ENCODE measurements around the gene EMP1. TPM values are rescaled to one million over a fixed set of nuclear protein-coding genes. Genes with fewer than 3 reads are reported as not detected.

EMP1 gene
- polyA plus RNA-seq, 1 donor from 2014 or later: 0.33 TPM

DNA sequence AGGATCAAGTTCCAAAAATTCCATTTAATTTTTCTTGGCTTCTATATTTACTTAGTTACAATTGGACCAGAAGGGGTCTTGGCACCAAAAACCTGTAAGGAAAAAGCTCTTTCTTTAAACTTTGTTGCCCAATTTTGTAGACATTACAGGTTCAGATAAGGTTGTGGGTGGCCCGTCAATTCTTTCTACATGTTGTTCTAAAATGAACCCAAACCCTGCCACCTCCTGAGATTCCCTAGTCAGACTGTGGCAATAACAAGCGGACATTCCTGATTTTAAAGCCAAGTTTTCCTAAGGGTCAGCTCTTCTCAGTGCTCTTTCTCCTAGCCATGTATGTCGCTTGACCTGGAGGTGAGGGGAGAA is 48.1 kb upstream of the EMP1 start:
- Histone ChIP-seq H2AFZ (ENCODE audit: low read depth, low read length) (no peak overlapping the region), H3K9ac (ENCODE audit: low read length) (no peak overlapping the region), H3K9me2 (ENCODE audit: insufficient read depth, low read length) (no peaks in the 10 kb centered on the region), H4K20me1 (ENCODE audit: insufficient read depth) (no peaks in the 10 kb centered on the region), H3K79me2 (replicated peaks; ENCODE audit: insufficient read depth, low read length) (no peaks in the 10 kb centered on the region), H3K27me3 (ENCODE audit: insufficient read depth, low read depth, low read length) (no peaks in the 10 kb centered on the region), H3K9me3 (ENCODE audit: low read length) (no peaks in the 10 kb centered on the region), H3K27ac (ENCODE audit: low read length) (no peak overlapping the region), H3F3A (ENCODE audit: insufficient read depth, low read length, poor library complexity, severe bottlenecking) (no peaks in the 10 kb centered on the region), H3K36me3 (ENCODE audit: insufficient read depth, low read length) (no peaks in the 10 kb centered on the region), H3K4me2 (ENCODE audit: low read length) (no peak overlapping the region), H3K4me3 (ENCODE audit: low read length) (no peak overlapping the region)
- TF ChIP-seq POLR2AphosphoS5 (IDR thresholded peaks at IDR 0.05) (no peak), EP300 (conservative IDR thresholded peaks at IDR 0.05; ENCODE audit: poor library complexity, severe bottlenecking) (no peak), SMC3 (conservative IDR thresholded peaks at IDR 0.05; ENCODE audit: poor library complexity) (no peak)

DNA sequence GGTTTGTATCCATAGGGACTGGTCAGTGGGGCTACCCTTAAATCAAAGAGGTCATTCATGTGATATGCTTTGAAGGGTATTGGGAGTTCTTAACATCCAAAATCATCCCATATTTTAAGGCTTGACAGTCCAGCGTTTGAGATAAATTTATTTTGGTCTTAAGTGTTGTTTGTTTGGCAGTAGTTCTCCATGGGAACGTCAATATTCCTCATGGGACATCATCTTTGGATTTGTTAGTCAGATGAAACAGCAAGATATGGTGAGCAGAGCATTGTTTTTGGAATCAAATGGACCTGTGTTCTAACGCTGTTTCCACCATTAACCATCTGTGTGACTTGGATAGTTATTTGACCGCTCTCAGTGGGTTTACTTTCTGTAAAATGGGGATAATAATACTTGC is 47.1 kb upstream of the EMP1 start:
- TF ChIP-seq TAF1 (IDR thresholded peaks at IDR 0.05; ENCODE audit: low read depth) (no peak), EP300 (conservative IDR thresholded peaks at IDR 0.05; ENCODE audit: poor library complexity, severe bottlenecking) (no peak), RAD21 (conservative IDR thresholded peaks at IDR 0.05) (no peak), MXI1 (conservative IDR thresholded peaks at IDR 0.05; ENCODE audit: poor library complexity, severe bottlenecking) (no peak), EZH2 (IDR thresholded peaks at IDR 0.05; ENCODE audit: borderline replicate concordance, insufficient read depth, low read length, poor library complexity, severe bottlenecking) (no peak), POLR2AphosphoS5 (IDR thresholded peaks at IDR 0.05) (no peak), SMC3 (conservative IDR thresholded peaks at IDR 0.05; ENCODE audit: poor library complexity) (no peak)
- TF ChIP-seq, protein P1, sequence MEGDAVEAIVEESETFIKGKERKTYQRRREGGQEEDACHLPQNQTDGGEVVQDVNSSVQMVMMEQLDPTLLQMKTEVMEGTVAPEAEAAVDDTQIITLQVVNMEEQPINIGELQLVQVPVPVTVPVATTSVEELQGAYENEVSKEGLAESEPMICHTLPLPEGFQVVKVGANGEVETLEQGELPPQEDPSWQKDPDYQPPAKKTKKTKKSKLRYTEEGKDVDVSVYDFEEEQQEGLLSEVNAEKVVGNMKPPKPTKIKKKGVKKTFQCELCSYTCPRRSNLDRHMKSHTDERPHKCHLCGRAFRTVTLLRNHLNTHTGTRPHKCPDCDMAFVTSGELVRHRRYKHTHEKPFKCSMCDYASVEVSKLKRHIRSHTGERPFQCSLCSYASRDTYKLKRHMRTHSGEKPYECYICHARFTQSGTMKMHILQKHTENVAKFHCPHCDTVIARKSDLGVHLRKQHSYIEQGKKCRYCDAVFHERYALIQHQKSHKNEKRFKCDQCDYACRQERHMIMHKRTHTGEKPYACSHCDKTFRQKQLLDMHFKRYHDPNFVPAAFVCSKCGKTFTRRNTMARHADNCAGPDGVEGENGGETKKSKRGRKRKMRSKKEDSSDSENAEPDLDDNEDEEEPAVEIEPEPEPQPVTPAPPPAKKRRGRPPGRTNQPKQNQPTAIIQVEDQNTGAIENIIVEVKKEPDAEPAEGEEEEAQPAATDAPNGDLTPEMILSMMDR (IDR thresholded peaks at IDR 0.05; ENCODE audit: poor library complexity, severe bottlenecking): no peak
- TF ChIP-seq, protein P2, sequence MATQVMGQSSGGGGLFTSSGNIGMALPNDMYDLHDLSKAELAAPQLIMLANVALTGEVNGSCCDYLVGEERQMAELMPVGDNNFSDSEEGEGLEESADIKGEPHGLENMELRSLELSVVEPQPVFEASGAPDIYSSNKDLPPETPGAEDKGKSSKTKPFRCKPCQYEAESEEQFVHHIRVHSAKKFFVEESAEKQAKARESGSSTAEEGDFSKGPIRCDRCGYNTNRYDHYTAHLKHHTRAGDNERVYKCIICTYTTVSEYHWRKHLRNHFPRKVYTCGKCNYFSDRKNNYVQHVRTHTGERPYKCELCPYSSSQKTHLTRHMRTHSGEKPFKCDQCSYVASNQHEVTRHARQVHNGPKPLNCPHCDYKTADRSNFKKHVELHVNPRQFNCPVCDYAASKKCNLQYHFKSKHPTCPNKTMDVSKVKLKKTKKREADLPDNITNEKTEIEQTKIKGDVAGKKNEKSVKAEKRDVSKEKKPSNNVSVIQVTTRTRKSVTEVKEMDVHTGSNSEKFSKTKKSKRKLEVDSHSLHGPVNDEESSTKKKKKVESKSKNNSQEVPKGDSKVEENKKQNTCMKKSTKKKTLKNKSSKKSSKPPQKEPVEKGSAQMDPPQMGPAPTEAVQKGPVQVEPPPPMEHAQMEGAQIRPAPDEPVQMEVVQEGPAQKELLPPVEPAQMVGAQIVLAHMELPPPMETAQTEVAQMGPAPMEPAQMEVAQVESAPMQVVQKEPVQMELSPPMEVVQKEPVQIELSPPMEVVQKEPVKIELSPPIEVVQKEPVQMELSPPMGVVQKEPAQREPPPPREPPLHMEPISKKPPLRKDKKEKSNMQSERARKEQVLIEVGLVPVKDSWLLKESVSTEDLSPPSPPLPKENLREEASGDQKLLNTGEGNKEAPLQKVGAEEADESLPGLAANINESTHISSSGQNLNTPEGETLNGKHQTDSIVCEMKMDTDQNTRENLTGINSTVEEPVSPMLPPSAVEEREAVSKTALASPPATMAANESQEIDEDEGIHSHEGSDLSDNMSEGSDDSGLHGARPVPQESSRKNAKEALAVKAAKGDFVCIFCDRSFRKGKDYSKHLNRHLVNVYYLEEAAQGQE (IDR thresholded peaks at IDR 0.05; ENCODE audit: borderline replicate concordance): no peak
- no peak overlapping the region for H2AFZ ChIP-seq (ENCODE audit: low read depth, low read length)
- no peaks in the 10 kb centered on the region for H4K20me1 ChIP-seq (ENCODE audit: insufficient read depth)
- H3K36me3 ChIP-seq (ENCODE audit: insufficient read depth, low read length): no peaks in the 10 kb centered on the region
- no peak overlapping the region for H3K27ac ChIP-seq (ENCODE audit: low read length)
- H3K79me2 ChIP-seq (replicated peaks; ENCODE audit: insufficient read depth, low read length): no peaks in the 10 kb centered on the region
- no peaks in the 10 kb centered on the region for H3K9me3 ChIP-seq (ENCODE audit: low read length)
- H3K27me3 ChIP-seq (ENCODE audit: insufficient read depth, low read depth, low read length): no peaks in the 10 kb centered on the region
- no peak overlapping the region for H3K4me2 ChIP-seq (ENCODE audit: low read length)
- H3K4me3 ChIP-seq (ENCODE audit: low read length): no peak overlapping the region
- no peaks in the 10 kb centered on the region for H3K9me2 ChIP-seq (ENCODE audit: insufficient read depth, low read length)
- H3K9ac ChIP-seq (ENCODE audit: low read length): no peak overlapping the region
- H3F3A ChIP-seq (ENCODE audit: insufficient read depth, low read length, poor library complexity, severe bottlenecking): no peaks in the 10 kb centered on the region

DNA sequence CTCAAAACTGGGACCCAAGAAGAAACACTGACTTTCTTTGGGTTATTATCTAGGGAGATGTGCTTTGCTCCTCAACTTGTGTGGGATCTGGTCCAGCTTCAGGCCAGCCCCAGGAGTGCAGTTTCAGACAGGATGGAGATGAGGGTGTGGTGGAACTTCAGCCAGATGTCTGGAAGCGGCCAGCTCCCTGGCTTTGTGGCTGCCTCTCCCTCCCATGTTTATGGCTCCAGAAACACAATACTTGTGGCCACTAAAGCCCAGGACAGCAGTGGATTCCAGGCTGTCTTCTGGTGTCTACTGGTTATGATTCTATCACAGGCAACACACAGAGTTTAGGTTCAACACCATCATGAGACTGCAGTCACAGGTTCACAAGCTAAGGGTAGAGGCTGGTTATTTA is 44.2 kb upstream of the EMP1 start:
- Histone ChIP-seq H4K20me1 (ENCODE audit: insufficient read depth) (no peaks in the 10 kb centered on the region), H3K36me3 (ENCODE audit: insufficient read depth, low read length) (no peaks in the 10 kb centered on the region), H3K4me2 (ENCODE audit: low read length) (no peak overlapping the region), H3K9me2 (ENCODE audit: insufficient read depth, low read length) (no peaks in the 10 kb centered on the region), H3K27ac (ENCODE audit: low read length) (no peak overlapping the region), H3K9me3 (ENCODE audit: low read length) (no peaks in the 10 kb centered on the region), H3K79me2 (replicated peaks; ENCODE audit: insufficient read depth, low read length) (no peaks in the 10 kb centered on the region), H3K9ac (ENCODE audit: low read length) (no peak overlapping the region), H3K4me3 (ENCODE audit: low read length) (no peak overlapping the region), H2AFZ (ENCODE audit: low read depth, low read length) (no peak overlapping the region), H3F3A (ENCODE audit: insufficient read depth, low read length, poor library complexity, severe bottlenecking) (no peaks in the 10 kb centered on the region), H3K27me3 (ENCODE audit: insufficient read depth, low read depth, low read length) (no peaks in the 10 kb centered on the region)
- TF ChIP-seq MXI1 (conservative IDR thresholded peaks at IDR 0.05; ENCODE audit: poor library complexity, severe bottlenecking) (no peak), EP300 (conservative IDR thresholded peaks at IDR 0.05; ENCODE audit: poor library complexity, severe bottlenecking) (no peak), POLR2AphosphoS5 (IDR thresholded peaks at IDR 0.05) (no peak), RAD21 (conservative IDR thresholded peaks at IDR 0.05) (no peak), TAF1 (IDR thresholded peaks at IDR 0.05; ENCODE audit: low read depth) (no peak), SMC3 (conservative IDR thresholded peaks at IDR 0.05; ENCODE audit: poor library complexity) (no peak), EZH2 (IDR thresholded peaks at IDR 0.05; ENCODE audit: borderline replicate concordance, insufficient read depth, low read length, poor library complexity, severe bottlenecking) (no peak)
- TF ChIP-seq, protein P2 (IDR thresholded peaks at IDR 0.05; ENCODE audit: borderline replicate concordance): no peak
